Heart right ventricle (tissue), 16 donors: ENCODE data around the gene GPR135. TPM values are rescaled to one million over a fixed set of nuclear protein-coding genes. Genes with fewer than 3 reads are reported as not detected.

Source experiments
- ATAC-seq, 8 donors: fragments of 200-7000 bp; cut with Tn5 transposase; one replicate each; pipeline ENCODE4 v1.9.1; 2020; ENCODE audit warnings: mild to moderate bottlenecking in 8 of 8, moderate library complexity in 8 of 8, moderate number of reproducible peaks in 1 of 8
- DNase-seq, 2 donors: peaks; one replicate each; pipeline ENCODE4 v3.0.0-alpha.2; 2020
- H3K27ac ChIP-seq, 10 donors: fragments of 200-600 bp; sonication (generic) in 2 of 10; one replicate each; pipeline versions ENCODE4 v1.5.0 to v1.8.0; 2020 to 2022; ENCODE audit warnings: mild to moderate bottlenecking in 3 of 10
- H3K27me3 ChIP-seq, 7 donors: fragments of 200-600 bp; one replicate each; pipeline ENCODE4 v1.8.0; 2021 to 2022; ENCODE audit warnings: mild to moderate bottlenecking in 2 of 7
- H3K36me3 ChIP-seq, 9 donors: fragments of 200-600 bp; sonication (generic) in 1 of 9; one replicate each; pipeline versions ENCODE4 v1.5.0 to v1.8.0; 2020 to 2022; ENCODE audit warnings: mild to moderate bottlenecking in 2 of 9
- H3K4me1 ChIP-seq, 9 donors: fragments of 200-600 bp; sonication (generic) in 1 of 9; one replicate each; pipeline versions ENCODE4 v1.5.0 to v1.8.0; 2020 to 2022; ENCODE audit warnings: mild to moderate bottlenecking in 4 of 9
- H3K4me3 ChIP-seq, 10 donors: fragments of 200-600 bp; sonication (generic) in 2 of 10; one replicate each; pipeline versions ENCODE4 v1.5.0 to v1.8.0; 2020 to 2022; ENCODE audit warnings: mild to moderate bottlenecking in 7 of 10, moderate library complexity in 2 of 10
- H3K9me3 ChIP-seq, 11 donors: fragments of 200-600 bp in 10 of 11; sonication (generic) in 2 of 11; one replicate each; pipeline versions ENCODE4 v1.5.0 to v1.8.0; 2013 to 2022; ENCODE audit warnings: mild to moderate bottlenecking in 2 of 11, control low read depth in 1 of 11, moderate library complexity in 1 of 11
- WGBS, 2 donors: extraction: QIAGEN DNeasy Blood & Tissue Kit; methylation state at CpG; one replicate each; pipeline ENCODE4 v1.1.7; 2013; ENCODE audit warnings: inconsistent platforms in 1 of 2; 5-methylcytosine and 5-hydroxymethylcytosine counted together
- intact Hi-C, 10 donors: fragments of 100-400 bp; cut with DNase I; formaldehyde crosslinking; loops; one replicate each; pipeline versions ENCODE4 v1.11.1 to v1.14.2; 2022
- polyA plus RNA-seq, 2 donors: library from polyadenylated mRNA; stranded (reverse); fragments of 200-250 nt; gene quantifications; one replicate each; pipeline ENCODE4 v1.2.3, GENCODE V29; 2013
- total RNA-seq, 10 donors: library from RNA; stranded (reverse); fragmentation: NEBNext Ultra II Directional in 3 of 10; extraction: Animal tissue kit (Norgen Biotek cat#: 25700) in 3 of 10; gene quantifications; one replicate each; pipeline versions ENCODE4 v1.2.1 to v1.2.4, GENCODE V29; 2021 to 2023
- TF ChIP-seq, protein P1 (sequence below), 9 donors: fragments of 200-600 bp; sonication (generic) in 2 of 9; IDR thresholded peaks; one replicate each; pipeline versions ENCODE4 v1.5.0 to v1.8.0; 2021 to 2022; ENCODE audit warnings: antibody characterized with exemption in 9 of 9, mild to moderate bottlenecking in 5 of 9, moderate library complexity in 1 of 9
- donor health status: Arrhythmogenic right ventricular cardiomyopathy.
- donor health status: ischemic (EF 13 %, LVEDD 7.1; RV severe dilation, severe dysfunction).
- donor health status: healthy with polysubstance abuse.
- donor health status: DM: no; HTN: yes; CAD: no.
- donor health status: DM: no; HTN: no; CAD: no.
- donor health status: ischemic (EF 25% LVEDD 6.9; RV normal size, moderate dysfunction).
- donor health status: ischemic (EF 25% LVEDD 5.7; RV mildly dilated, moderate dysfunction).
- donor health status: healthy.
- donor health status: DM: yes; HTN: yes; CAD: no.
- donor health status: Ischemic cardiomyopathy.
- donor health status: ischemic (EF 35%, LVEDD 5.7; RV mildly dilated, moderate dysfunction).
- donor health status: nonischemic (EF 11% LVEDD 7.7; RV severe dilation, severe dysfunction).
- donor health status: DM: yes; HTN: yes; CAD: no.
- donor health status: PGD.
- donor health status: ischemic (EF 29% LVEDD 5.4; RV normal size, mild dysfunction).
- donor health status: nonischemic (EF 23%, LVEDD 6.1; RV moderate dilation, normal function).

The GPR135 gene
- total and polyA plus RNA-seq, 12 donors: 0.86 to 2.6 (median 2.1) TPM

DNA sequence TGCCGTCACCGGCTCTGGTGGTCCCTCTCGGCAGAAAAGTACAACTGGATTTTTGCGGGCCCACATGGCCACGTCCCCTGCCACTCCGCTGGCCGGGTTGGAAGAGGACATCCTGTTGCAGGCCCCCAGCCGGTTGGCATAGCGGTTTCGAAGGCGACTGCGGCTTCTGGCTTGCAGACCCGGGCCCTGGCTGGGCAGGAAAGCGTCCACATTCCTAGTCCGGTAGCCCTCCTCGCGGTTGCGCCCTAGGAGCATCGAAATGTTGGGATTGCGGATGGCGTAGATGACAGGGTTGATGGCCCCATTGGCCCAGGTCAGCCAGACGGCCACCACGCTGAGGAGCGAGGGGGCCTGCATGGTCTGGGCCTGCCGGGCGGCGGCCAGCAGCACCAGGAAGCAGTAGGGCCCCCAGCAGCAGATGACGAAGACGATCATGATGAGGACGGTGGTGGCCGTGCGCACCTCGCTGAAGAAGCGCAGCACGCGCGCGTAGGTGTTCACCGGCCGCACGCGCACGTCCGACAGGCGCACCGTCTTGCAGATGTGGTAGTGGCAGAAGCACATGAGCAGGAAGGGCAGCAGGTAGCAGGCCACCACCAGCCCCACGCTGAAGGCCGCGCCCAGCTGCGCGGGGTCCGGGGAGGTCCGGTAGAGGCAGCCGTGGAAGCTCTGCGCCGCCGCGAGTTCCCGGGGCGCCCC is 1.2 kb downstream of the GPR135 start:
- intact Hi-C loops: no loop called here

DNA sequence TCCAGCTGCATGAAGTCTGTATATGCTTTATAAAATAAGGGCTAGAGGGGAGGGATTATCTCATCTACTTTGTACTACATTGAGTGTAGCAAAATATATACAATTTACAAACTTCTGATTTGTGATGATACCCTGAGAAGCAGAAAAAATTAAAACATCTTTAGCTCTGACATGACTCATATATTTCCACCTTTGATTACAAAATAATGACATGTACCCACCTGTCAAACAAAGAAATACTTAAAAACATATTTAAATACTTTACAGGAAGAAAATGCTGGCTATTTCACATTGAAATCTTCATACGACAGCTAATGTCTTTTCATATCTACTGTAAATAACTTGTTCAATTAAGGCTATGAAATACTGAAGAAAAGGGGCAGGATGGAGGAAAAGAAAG is 3.3 kb downstream of the GPR135 start:
- Histone ChIP-seq H3K4me3 (no peak overlapping the region), H3K27me3 (peaks cover 0 to 22% (median 0%) of the 10 kb centered on the region in 7 donors), H3K4me1 (peaks cover 5 to 16% (median 10%) of the 10 kb centered on the region in 9 donors), H3K27ac (no peak overlapping the region), H3K9me3 (no peaks in the 10 kb centered on the region), H3K36me3 (peaks cover 0 to 27% (median 1%) of the 10 kb centered on the region in 9 donors)
- no peak for DNase-seq
- TF ChIP-seq, protein P1, sequence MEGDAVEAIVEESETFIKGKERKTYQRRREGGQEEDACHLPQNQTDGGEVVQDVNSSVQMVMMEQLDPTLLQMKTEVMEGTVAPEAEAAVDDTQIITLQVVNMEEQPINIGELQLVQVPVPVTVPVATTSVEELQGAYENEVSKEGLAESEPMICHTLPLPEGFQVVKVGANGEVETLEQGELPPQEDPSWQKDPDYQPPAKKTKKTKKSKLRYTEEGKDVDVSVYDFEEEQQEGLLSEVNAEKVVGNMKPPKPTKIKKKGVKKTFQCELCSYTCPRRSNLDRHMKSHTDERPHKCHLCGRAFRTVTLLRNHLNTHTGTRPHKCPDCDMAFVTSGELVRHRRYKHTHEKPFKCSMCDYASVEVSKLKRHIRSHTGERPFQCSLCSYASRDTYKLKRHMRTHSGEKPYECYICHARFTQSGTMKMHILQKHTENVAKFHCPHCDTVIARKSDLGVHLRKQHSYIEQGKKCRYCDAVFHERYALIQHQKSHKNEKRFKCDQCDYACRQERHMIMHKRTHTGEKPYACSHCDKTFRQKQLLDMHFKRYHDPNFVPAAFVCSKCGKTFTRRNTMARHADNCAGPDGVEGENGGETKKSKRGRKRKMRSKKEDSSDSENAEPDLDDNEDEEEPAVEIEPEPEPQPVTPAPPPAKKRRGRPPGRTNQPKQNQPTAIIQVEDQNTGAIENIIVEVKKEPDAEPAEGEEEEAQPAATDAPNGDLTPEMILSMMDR (IDR thresholded peaks at IDR 0.05): no peak
- no peak for ATAC-seq
- WGBS, 2 donors: 94 to 95% methylated on average over 1 of the region's 1 CpG
- intact Hi-C loops: no loop called here

More for the DNA sequence above, 1.2 kb downstream of the GPR135 start:
- H3K36me3 ChIP-seq: peaks cover 0 to 22% (median 0%) of the 10 kb centered on the region in 9 donors
- DNase-seq: no peak
- H3K9me3 ChIP-seq: no peaks in the 10 kb centered on the region
- H3K4me1 ChIP-seq: peaks cover 5 to 16% (median 10%) of the 10 kb centered on the region in 9 donors
- 36 to 38% methylated on average over 60 of the region's 60 CpGs for WGBS, 2 donors
- peaks cover 0 to 22% (median 0%) of the 10 kb centered on the region in 7 donors for H3K27me3 ChIP-seq
- peak overlapping the region; percentile 64 to 91 (median 70) for H3K4me3 ChIP-seq
- TF ChIP-seq, protein P1 (IDR thresholded peaks at IDR 0.05): no peak
- peak in 5 of 8 donors; percentile 5 to 66 (median 30) for ATAC-seq
- H3K27ac ChIP-seq: peak overlapping the region in 8 of 10 donors; percentile 41 to 65 (median 60)

DNA sequence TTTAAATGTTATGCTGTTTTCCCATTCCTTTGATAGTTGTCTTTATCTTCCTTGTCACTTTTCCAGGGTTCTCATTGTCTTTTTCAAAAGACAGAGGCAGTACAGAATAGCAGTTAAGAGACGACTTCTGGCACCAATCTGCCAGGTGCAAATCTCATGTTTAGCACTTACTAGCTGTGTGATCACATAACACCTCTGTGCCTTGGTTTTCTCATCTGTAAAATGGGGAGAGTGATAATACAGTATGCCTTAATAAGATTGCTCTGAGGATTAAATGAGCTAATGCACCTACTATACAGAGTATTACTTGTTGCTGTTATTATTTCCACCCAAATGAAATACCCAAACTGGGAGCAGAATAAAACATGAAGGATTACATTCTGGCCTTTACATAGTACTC is 4.8 kb downstream of the GPR135 start:
- Histone ChIP-seq H3K36me3 (peaks cover 0 to 42% (median 12%) of the 10 kb centered on the region in 9 donors), H3K27ac (no peak overlapping the region), H3K4me1 (peaks cover 5 to 13% (median 10%) of the 10 kb centered on the region in 9 donors), H3K4me3 (no peak overlapping the region), H3K27me3 (peaks cover 0 to 21% (median 0%) of the 10 kb centered on the region in 7 donors), H3K9me3 (peaks cover 0 to 4% (median 0%) of the 10 kb centered on the region in 11 donors)
- intact Hi-C loops: no loop called here
- no peak for DNase-seq
- 95 to 98% methylated on average over 1 of the region's 1 CpG for WGBS, 2 donors
- no peak for ATAC-seq
- TF ChIP-seq, protein P1 (IDR thresholded peaks at IDR 0.05): no peak

DNA sequence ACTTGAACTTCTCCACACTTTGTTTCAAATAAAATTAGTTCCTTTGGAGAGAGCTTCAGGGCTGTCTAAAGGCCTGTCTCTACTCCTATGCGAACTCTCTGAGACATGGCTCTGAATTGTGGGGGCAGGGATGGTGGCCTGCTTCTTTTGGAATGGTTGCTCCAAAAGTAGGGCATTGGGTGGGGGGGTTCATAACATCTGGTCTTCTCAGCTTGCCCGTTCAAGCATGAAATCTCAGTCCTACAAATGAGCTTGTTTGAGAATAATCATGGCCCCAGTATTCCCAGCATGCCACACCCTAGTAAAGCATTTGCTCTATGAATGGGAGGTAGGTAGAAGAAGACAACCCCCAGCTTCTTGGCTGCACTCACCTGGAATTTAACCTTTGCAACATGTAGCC is 6.7 kb downstream of the GPR135 start:
- TF ChIP-seq, protein P1 (IDR thresholded peaks at IDR 0.05): no peak
- Histone ChIP-seq H3K9me3 (peaks cover 0 to 4% (median 0%) of the 10 kb centered on the region in 11 donors), H3K4me1 (peaks cover 0 to 5% (median 0%) of the 10 kb centered on the region in 9 donors), H3K4me3 (no peak overlapping the region), H3K36me3 (peaks cover 0 to 50% (median 14%) of the 10 kb centered on the region in 9 donors), H3K27me3 (peaks cover 0 to 2% (median 0%) of the 10 kb centered on the region in 7 donors), H3K27ac (no peak overlapping the region)
- intact Hi-C loops: no loop called here
- 92 to 95% methylated on average over 2 of the region's 2 CpGs for WGBS, 2 donors
- DNase-seq: no peak
- ATAC-seq: no peak
